NCI-H2227 (cell line): Measurements from ENCODE around the gene HCRT.
A peak's percentile ranks its signal among the peaks of the same experiment; 100 is the strongest.
"Not testable (repeated sequence)": the region's sequence is repeated elsewhere in the genome, so short reads cannot be mapped to it uniquely, and the experiment has no call there.

Source experiments
- DNase-seq: peaks from one replicate; lab custom pipeline; 2025; ENCODE audit not compliant: unreplicated experiment; lab: John Stamatoyannopoulos, UW

HCRT gene, protein sequence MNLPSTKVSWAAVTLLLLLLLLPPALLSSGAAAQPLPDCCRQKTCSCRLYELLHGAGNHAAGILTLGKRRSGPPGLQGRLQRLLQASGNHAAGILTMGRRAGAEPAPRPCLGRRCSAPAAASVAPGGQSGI

DNA sequence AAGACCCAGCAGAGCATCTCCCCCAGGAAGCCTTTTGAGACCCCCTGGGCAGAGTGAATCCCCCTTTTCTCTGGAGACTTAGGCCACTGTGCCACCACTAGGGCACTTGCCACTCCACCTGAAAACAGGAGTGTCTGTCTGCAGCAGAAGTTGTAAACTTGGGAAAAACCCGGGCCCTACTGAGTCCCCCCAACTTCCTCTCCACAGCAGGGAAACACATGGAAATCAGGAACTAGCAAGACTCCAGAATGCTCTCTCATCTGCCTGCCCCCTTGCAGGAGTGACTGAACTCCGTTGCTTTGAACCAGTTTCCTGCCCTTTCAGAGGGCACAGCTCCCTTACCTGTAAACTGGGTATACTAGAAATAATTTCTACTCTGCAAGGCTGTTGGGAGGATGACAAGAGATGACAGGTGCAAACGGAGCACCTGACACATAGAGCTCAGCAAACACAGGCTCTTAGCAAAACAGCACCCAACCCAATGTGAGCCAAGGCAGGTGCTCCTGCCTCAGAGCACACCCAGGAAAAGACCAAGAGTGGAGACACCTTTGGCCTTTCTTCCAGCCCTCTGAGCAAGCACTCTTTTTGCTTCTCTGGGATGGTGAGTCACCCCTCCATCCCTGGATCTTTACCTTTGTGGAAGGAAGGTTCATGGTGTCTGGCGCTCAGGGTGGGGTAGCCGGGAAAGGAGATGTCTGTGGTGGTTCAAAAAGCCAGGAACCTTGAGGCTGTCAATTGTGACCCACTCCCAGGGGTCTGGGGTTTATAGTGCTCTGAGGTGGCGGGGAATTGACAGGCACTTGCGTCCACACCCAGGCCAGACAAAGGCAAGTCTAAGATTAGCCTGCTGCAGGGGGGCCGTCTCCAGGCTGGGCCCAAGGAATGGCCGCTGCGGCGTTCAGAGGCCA lies at the start of gene HCRT:
Gene HCRT (minus strand): TSS at position 740 of the 908 bp plus-strand sequence. CDS start 87 bp downstream, at position 653.
- DNase-seq = no peak

DNA sequence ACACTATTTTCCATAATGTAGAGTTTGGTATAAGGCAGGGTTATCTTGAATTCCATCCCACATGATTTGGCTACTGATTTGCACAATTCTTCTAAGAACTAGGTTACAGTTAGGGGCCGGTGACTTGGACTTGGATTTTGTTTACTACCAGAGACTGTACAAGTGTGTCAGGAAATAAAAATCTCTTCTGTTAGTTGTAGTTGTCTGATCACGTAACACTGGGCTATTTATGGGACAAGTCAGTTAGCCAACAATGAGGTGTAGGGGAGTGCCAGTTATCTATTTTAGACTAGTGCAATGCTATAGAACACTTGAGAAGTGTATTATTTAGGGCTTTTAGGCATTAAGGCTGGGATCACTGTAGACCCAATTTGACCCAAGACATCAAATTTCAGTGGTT lies 48.7 kb upstream of the HCRT start:
- DNase-seq = no peak

DNA sequence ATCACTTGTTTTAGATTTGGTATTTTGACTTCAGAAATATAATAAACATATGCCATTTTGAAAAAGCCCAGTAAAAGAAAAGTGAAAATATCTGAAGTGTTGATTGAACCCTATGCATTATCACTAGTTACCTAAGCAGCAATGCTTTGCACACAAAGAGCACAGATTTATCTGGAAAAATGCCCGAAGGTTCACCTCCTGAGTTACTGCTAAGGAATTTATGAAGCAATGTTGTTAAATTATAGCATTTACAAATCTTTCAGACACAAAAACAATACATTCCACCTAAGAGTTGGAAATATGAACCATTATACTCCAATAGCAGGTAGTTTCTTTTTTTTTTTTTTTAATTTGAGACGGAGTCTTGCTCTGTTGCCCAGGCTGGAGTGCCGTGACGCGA lies 47.9 kb upstream of the HCRT start:
- DNase-seq = no peak

DNA sequence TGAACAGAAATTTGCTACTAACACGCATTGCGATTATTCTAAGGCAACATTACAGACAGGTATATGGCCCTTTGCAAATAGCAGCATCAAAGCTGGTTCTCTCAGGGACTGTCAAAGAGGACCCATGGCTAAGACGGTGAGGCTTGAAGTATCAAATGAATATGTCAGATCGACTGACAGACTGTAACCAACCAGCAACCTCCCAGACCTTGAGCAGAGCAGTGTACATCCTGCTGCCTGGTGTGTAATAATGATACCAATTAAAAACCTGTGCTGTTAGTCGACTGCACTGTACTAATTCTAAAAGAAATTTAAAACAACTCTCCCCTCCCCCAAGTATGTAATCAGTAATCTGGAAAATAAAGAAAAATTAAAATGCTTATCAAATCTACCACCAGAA lies 45.0 kb upstream of the HCRT start:
- no peak for DNase-seq

DNA sequence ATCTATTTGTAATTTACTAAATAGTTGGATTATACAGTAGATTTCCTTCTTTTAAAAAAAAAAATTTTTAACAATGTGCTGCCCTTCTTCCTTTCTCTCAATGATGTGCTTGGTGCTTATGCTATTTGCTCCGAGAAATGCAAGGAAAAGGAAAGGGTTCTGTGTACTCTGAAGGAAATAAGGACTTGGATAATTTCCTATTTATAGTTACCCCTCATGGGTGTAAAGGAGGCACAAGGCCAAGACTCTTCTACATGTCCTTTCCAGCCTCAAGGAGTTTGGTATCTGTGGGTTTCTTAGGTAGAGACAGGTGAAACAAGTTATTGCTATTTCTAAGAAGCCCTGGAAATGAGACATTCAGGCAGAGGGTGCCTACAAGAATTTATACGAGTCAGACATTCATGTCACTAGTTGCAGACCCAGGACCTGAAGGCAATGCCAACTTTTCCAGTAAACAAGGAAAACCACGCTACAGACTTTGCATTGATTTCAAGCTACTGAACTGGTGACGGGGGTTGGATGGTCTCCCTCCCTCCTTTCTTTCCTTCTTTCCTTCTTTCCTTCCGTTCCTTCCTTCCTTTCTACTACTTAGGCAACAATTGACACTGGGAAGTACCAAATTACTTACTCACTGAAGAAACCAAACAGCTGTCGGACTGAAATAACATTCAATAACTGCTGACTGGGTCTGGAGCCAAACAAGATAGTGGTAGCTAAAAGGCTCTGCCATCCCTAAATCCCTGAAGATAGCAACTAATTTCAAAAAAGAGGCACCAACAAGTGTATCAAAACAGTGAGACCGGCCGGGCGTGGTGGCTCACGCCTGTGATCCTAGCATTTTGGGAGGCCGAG lies 42.8 kb upstream of the HCRT start:
- no peak for DNase-seq

DNA sequence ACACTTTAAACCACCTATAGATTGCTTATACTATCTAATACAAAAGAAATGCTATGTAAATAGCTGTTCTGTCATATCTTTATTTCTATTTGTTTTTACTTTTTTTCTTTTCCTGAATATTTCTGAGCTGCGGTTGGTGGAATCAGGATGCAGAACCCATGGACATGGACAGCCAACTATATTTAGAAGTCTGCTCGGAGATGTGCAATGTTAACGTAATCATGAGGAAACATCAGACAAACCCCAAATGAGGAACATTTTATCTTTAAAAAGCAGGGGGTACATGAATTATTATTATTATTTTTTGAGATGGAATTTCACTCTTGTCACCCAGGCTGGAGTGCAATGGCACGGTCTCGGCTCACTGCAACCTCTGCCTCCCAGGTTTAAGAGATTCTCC lies 40.4 kb upstream of the HCRT start:
- no peak for DNase-seq

DNA sequence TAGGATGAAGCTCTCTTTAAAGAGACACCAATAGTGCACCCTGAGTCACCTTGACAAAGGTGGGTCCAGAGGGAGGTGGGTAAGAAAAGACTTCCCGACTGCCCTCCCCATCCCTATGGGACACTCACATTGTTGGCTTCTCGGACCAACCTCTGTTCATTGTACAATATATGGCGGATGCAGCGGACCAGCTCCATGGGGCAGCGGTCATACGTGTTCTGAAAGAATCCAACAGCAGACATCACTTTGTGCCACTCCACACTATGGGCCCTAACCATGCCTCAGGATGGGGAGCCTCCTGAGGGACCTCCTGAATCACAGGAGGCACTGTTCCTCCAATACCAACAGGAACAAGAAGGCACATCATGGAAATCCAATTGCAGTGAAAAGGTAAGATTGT lies 39.4 kb upstream of the HCRT start:
- no peak for DNase-seq

DNA sequence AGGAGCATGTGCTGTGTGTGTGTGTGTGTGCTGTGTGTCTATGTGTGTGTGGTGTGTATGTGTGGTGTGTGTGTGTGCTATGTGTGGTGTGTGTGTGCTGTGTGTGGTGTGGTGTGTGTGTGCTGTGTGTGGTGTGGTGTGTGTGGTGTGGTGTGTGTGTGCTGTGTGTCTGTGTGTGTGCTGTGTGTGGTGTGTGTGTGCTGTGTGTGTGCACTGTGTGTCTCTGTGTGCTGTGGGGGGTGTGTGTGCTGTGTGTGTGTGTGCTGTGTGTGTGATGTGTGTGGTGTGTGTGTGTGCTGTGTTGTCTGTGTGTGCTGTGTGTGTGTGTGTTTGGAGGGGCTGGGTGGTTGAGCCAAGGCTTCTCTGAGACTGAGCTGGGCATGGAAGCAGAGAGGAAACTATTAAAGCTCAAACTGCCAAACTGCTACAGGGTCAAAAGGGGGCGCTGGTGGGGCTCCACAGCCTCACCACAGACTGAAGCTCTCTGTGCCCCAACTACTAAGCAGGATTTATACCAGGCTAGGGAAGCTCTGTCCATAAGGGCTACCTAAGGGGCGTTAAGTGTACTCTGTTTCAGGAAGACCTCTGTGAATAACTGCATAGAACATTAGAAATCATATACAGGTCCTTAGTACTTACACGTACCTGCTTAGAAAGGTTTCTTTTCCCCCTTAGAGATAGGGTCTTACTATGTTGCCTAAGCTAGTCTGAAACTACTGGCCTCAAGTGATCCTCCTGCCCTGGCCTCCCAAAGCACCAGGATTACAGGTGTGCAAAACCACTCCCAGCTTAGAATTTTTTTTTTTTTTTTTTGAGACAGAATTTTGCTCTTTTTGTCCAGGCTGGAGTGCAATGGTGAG lies 36.9 kb upstream of the HCRT start:
- DNase-seq = peak; percentile 22

DNA sequence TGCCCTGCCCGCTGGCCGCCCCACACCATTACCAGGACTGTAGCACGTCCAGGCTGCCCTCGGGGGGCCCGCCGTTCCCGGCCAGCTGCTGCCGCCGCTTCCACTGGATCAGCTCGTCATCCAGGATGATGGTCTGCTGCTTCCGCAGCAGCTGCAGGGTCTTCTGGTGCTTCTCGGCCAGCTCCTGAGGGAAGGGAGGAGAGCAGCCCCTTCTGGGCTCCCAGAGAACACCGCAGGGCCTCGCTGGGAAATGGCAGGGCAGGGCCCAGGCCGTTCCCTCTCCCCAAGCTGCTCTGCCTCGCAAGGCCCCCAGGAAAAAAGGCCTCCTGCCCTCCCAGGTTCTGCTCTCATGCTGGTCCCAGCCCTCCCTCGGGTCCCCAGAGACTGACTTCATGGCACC lies 34.0 kb upstream of the HCRT start:
- DNase-seq = not testable (repeated sequence)

DNA sequence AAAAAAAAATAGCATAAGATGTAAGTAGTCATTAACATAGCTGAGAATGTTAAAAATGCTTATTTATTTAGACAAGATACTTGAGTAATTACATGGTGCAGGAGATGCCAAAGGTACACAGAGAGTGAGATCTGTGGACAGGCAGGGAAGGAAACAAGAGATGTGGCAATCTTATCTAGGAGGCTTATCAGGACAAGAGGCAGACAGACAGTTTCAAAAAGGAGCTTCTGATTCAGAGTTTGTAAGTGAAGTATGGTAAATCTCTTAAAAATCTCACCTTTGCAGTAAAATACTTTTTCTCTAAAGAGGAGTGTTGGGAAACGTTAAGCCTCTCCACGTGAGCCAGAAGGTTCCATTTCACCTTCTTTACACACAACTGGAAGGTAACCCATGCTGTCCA lies 28.9 kb upstream of the HCRT start:
- DNase-seq = no peak

DNA sequence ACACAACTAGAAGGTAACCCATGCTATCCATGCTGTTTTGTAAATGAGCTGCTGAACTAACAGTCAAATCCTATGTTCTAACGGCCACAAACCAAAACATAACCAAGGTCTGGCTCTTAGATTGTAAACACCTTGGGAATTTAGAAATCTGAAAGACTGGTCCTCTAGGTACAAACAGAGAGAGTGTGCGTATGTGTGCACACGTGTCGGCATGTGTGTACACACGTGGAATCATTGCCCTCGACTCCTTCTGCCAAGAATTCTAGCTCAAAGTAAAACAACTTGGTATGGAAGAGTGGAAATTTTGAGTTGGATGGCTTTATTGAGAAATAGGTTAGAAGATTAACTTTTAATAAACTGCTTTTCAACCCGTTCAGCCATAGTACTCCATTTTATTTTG lies 27.1 kb upstream of the HCRT start:
- DNase-seq = no peak

DNA sequence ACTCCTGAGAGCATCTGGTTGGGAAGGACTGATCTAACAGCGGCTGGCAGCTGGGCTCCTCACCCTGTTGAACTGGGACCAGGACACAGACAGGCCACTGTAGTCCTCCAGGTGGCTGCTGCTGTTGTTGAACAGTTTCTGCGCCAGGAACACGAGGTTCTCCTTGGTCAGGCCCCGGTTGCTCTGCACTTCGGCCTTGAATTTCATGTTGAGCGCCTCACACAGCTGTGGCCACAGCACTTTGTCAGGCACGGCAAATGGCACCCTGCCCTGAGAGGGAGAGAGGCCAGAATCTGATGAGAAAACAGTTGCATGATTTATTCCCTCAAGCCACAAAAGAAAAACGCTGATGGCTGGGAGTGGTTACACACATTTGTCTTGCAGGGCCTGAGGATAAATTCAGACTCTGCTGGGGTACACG lies 26.7 kb upstream of the HCRT start:
- not testable (repeated sequence) for DNase-seq

DNA sequence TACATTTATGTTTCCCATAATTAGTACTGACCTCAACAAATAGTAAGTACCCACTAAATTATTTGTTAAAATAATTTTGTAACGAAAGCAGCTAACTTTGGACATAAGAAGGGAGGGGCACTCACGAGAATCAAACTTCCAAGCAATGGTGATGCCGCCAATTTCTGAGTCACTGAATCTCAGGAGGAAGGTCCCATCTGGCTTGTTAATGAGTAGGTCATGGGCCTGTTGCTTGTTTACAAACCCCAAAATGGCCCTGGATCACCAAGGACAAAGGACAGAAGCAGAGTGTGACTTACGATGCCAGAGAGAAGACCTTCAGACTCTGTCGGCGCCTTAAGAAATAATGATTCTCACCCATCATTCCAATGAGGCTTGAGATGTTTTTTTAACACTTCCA lies 24.8 kb upstream of the HCRT start:
- no peak for DNase-seq

DNA sequence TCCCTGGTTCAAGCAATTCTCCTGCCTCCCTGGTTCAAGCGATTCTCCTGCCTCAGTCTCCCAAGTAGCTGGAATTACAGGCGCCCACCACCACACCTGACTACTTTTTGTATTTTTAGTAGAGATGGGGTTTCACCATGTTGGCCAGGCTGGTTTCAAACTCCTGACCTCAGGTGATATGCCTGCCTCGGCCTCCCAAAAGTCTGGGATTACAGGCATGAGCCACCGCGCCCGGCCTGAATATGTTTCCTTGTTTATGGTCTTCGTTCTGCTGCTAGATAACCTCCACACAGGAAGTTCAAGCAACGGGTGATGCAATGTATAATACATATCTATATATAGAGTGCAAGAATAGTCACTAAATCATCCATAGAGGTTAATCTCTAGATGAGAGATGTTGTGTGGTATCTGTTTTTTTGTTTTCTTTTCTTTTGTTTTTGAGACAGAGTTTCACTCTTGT lies 20.9 kb upstream of the HCRT start:
- not testable (repeated sequence) for DNase-seq

DNA sequence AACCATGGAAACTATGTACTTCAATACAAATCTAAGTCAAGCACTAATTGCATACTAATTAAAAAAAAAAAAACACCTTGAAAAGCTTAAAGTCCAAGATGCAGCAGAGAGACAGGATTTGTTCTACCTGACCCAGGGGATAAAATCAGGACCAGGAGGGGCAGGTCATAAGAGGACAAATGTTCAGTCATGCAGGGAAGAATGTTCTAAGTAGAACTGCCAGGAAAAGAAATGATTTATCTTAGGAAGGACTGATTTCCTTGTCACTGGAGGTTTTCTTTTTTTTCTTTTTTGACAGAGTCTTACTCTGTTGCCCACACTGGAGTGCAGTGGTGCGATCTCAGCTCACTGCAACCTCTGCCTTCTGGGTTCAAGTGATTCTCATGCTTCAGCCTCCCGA lies 18.1 kb upstream of the HCRT start:
- DNase-seq = no peak

DNA sequence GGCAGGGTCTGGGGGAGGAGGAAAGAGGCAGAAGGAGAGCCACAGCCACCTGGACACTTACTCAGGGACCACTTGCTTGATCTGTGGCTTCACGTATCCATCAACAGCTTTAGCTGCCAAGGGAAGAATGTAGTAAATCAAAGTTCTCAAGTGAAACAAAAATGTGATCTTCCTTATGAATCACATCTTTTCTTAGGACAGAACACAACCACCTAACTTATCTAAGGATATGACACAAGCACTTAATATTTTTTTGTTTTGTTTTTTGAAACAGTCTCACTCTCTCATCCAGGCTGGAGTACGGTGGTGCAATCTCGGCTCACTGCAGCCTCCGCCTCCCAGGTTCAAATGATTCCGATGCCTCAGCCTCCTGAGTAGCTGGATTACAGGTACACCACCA lies 17.4 kb upstream of the HCRT start:
- DNase-seq = no peak

DNA sequence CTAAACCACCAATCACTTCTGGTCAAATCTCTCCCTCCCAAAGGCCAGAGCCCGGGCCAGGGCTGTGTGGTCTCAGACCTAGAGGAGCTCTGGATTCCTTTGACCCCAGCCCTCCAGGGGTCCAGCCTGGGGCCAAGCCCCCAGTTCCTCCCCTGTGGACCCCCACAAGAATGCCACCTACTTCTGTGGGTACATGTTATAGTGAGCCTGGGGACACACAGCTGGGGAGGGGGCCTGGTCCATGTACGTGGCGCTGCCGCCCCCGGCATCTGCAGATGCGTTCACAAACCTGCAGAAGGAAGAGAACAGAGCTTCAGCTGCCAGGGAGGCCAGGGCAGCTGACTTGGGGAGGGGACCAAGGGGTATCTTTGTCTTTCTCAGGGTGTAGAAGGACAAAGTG lies 16.9 kb upstream of the HCRT start:
- DNase-seq = no peak

DNA sequence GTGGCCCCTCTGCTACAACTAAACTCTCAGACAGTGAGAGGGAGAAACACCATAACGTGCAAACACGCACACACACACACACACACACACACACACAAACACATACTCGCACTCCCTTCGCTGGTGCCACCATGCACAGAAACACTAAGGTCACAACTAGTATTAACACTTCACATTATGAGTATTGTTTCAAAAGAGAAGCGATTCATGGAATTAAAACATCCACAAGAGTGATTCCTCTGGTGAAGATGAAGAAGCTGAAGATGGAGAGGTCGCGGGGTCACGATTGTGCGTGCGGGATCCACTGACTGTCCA lies 16.2 kb upstream of the HCRT start:
- no peak for DNase-seq

DNA sequence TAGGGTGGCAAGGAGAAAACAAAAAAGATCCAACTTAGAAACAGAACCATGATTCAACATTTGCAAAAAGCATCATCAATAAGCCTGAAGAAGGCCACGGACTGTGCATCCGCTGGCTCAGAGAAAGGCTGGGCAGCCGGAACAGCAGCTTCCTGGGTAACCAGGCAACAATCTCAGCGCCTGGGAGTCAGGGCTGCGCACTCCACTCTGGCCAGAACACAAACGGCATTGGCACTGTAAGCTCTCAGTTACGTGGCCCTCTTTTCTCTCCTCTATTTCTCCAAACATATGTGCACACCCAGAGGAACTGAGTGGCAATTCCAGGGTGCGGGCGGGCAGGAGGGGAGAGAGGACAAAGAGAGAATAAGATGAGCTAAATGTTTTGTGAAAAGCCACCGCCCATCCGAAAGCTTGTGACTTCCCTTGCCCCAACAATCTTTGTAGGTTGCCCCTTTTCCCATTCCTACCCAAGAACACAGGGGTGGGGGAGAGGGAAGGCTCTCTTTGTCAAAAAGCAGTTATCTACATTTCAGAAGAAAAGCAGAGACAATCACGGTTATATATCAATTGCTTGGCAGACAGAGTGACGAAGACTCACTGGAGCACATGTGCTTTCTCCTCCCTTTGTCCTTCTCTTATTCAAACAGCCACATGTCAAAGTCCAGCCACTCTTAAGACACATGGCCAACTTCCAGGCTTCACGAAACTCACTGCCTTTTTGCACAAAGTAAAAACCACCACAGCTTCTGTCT lies 15.6 kb upstream of the HCRT start:
- DNase-seq = peak; percentile 33

DNA sequence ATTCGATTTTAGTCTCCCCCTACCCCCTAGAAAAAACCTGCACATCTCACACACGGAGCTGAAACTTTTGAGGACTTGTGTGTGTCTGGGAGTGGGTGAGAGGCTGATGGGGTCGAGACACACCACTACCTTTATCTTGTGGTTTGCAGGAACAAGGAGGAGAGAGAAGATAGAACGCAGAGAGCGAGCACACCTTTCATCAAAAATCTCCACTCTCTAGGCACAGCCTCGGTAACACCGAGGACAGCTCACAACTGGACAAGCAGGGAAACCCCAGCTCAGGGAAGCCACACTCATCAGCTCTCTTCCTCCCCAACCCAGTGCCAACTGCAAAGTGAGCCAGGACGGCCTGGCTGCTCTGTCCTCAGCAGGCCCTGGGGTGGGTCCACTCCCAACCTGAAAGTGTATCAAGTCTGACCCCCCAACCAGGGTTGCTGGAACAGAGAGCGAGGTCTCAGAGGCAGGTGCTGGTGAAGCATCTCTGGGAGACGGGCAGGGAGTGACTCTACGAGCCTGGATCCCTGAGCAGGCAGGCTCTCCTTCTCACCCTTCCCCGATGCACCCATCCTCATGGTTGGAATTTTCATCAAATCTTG lies 14.3 kb upstream of the HCRT start:
- no peak for DNase-seq
